Activated T-cell treated with anti-CD3 and anti-CD28 coated beads, Interleukin-2, amount 50 U/mL, for 72 hours (primary cell): ENCODE data around the gene CILP. TPM values are rescaled to one million over a fixed set of nuclear protein-coding genes. Genes with fewer than 3 reads are reported as not detected.
"Not testable (repeated sequence)": the region's sequence is repeated elsewhere in the genome, so short reads cannot be mapped to it uniquely, and the experiment has no call there.

Experiments
- ATAC-seq, 2 donors: fragments of 150-1000 bp; cut with Tn5 transposase; replicated peaks in 1 of 2; 2 replicates each; pipeline ENCODE4 v1.10.0; 2021; ENCODE audit warnings: moderate library complexity in 2 of 2, mild to moderate bottlenecking in 1 of 2
- DNase-seq, 2 donors: peaks; one replicate each; pipeline ENCODE4 v3.0.0; 2021 to 2022; ENCODE audit warnings: mixed read lengths in 1 of 2
- H3K27ac Mint-ChIP-seq: one replicate; pipeline ENCODE4 v1.8.0; 2022; ENCODE audit warnings: mild to moderate bottlenecking, moderate library complexity, mixed read lengths
- H3K27me3 Mint-ChIP-seq: one replicate; pipeline ENCODE4 v1.8.0; 2022; ENCODE audit warnings: low read depth, mixed read lengths
- H3K36me3 Mint-ChIP-seq, 2 donors: one replicate each; pipeline ENCODE4 v1.8.0; 2022; ENCODE audit warnings: mixed read lengths in 2 of 2, mild to moderate bottlenecking in 1 of 2; ENCODE audit not compliant: insufficient read depth in 2 of 2
- H3K4me1 Mint-ChIP-seq: one replicate; pipeline ENCODE4 v1.8.0; 2022; ENCODE audit warnings: low read depth, mixed read lengths
- H3K4me3 Mint-ChIP-seq, 2 donors: one replicate each; pipeline ENCODE4 v1.8.0; 2022; ENCODE audit warnings: mild to moderate bottlenecking in 2 of 2, mixed read lengths in 2 of 2, moderate library complexity in 2 of 2
- H3K9me3 Mint-ChIP-seq, 2 donors: one replicate each; pipeline ENCODE4 v1.8.0; 2022; ENCODE audit warnings: mixed read lengths in 2 of 2
- total RNA-seq, 2 donors: library from RNA; stranded (reverse); gene quantifications; one replicate each; pipeline ENCODE4 v1.2.3, GENCODE V29; 2022

The CILP gene
- total RNA-seq, 2 donors from 2014 or later, result 0.05 TPM; not detected in 1

DNA sequence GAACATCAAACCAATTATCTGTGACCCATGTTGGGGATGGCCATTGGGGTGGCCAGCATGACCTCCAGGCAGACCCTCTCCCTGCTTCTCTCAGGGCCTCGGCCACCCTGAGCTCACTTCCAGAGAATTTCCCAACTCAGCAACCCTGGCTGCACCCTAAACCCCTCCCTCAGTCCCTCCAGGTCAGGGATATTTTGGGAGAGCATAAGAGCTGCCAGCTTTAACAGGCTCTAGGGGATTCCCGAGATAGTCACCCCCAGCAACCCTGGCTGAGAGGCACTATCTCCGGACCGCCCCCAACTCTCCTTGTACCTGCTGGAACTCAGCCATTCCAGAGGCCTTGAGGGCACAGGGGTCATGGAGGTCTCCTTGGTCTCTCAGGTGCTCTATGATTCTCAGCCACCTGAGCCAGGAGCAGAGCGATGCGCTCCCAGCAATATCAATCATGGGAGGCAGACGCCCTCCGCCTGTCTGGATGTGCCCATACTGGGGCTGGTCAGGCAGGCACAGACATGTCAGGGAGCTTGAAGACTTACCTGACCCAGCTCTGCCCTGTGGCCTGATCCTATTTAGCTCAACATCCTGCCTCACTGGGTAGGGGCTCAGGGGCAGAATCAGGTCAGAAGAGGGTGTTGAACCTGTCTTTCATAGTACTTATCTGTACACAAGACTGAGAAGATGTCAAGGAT, 34.9 kb upstream of the CILP start:
- Mint-ChIP-seq H3K4me1 (peaks cover 20% of the 10 kb centered on the region), H3K27me3 (no peaks in the 10 kb centered on the region), H3K9me3 (no peaks in the 10 kb centered on the region), H3K36me3 (no peaks in the 10 kb centered on the region), H3K27ac (no peak overlapping the region), H3K4me3 (no peak overlapping the region)
- ATAC-seq (no peak), DNase-seq (no peak)

DNA sequence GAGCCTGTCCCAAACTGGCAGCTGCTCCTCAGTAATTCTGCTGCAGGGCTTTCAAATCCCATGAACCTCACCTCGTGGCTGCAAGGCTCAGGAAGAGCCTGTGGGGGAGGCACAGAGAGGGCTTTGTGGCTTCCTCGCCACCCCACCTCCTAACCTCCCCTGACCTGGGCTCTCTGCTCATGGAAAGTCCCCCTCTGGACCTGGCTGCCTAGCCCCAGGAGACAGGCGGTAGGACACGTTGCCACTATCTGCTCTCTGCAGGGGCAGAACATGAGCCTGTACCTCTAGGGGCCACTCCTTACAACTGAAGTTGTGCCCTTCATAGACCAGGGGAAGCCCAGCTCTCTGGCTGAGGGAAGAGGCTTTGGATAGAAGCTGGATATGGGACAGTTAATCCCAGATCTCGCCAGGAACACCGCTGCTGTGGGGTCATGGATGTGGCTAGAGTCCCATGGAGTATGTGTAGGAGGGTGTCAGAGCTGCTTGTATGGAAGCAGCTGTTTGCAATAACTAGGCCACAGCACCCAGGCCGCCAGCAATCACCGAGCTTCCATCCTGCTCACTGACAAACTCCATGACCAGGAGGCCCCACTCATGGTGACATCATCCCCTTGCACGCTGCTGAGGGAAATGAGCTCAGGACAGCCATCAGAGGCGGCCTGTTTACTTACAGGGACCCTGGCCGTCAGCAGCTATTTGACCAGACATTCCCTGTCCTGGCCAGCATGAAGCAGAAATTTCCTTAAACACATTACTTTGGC, 34.0 kb upstream of the CILP start:
- no peak overlapping the region for H3K4me3 Mint-ChIP-seq
- H3K9me3 Mint-ChIP-seq, result no peaks in the 10 kb centered on the region
- H3K36me3 Mint-ChIP-seq, result no peaks in the 10 kb centered on the region
- no peak overlapping the region for H3K27ac Mint-ChIP-seq
- H3K27me3 Mint-ChIP-seq, result no peaks in the 10 kb centered on the region
- DNase-seq (no peak), ATAC-seq (no peak)
- peaks cover 14% of the 10 kb centered on the region for H3K4me1 Mint-ChIP-seq

DNA sequence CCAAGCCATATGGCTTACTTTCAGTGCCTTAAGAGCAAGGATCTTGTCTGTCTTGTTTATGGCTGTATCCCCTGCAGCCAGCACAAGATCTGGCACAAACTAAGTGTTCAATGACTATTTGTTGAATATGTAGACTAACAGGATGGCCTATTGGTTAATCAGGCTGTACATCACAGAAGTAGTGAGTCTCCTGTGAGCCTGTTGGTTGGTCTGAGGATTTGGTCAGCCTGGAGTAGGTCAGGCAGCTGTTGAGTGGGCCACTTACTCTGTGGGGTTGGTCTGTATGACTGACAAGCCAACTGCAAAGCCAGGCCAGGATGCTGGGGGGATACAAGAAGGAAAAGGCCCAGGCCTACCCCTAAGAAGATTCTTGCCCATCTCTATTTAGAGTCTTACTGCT, 33.4 kb upstream of the CILP start:
- H3K9me3 Mint-ChIP-seq, result no peaks in the 10 kb centered on the region
- H3K36me3 Mint-ChIP-seq, result no peaks in the 10 kb centered on the region
- peaks cover 8% of the 10 kb centered on the region for H3K4me1 Mint-ChIP-seq
- no peak for DNase-seq
- no peaks in the 10 kb centered on the region for H3K27me3 Mint-ChIP-seq
- H3K4me3 Mint-ChIP-seq, result no peak overlapping the region
- ATAC-seq, result no peak
- H3K27ac Mint-ChIP-seq, result no peak overlapping the region

DNA sequence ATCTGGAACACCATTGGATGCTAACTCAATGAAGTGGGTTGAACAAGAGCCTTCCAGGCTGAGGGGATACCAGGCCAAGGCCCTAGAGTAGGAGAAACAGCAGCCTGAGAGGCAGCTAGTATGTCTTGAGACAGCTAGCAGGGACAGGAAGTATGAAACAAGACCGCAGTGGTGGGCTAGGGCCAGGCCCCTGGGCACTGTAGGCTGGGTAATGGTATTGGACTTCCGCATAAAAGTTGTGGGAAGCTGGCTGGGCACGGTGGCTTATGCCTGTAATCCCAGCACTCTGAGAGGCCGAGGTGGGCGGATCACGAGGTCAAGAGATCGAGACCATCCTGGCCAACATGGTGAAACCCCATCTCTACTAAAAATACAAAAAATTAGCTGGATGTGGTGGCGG, 25.2 kb upstream of the CILP start:
- not testable (repeated sequence) for DNase-seq, H3K4me3 Mint-ChIP-seq, H3K9me3 Mint-ChIP-seq, H3K36me3 Mint-ChIP-seq, H3K27ac Mint-ChIP-seq, H3K27me3 Mint-ChIP-seq, H3K4me1 Mint-ChIP-seq, ATAC-seq

DNA sequence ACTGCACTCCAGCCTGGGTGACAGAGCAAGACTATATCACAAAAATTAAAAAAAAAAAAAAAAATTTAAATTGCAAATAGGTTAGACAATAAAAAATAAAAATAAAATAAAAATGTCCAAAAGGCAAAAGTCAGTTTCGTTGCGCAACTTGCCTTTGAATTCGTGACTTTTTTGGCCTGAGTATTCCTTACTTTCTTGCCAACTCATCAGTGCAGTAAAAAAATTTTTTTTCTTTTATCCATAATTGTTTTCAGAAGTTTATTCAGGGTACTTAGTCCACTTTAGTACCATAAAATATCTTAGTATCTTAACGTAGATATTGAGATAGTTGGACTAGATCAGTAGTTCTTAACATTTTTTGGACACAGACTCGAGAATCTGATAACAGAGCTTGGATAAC, 22.4 kb upstream of the CILP start:
- DNase-seq, result no peak
- no peak for ATAC-seq
- Mint-ChIP-seq H3K27me3 (no peaks in the 10 kb centered on the region), H3K27ac (no peak overlapping the region), H3K4me3 (no peak overlapping the region), H3K9me3 (peaks cover 2% of the 10 kb centered on the region in 2 donors), H3K4me1 (peaks cover 5% of the 10 kb centered on the region), H3K36me3 (no peaks in the 10 kb centered on the region)

DNA sequence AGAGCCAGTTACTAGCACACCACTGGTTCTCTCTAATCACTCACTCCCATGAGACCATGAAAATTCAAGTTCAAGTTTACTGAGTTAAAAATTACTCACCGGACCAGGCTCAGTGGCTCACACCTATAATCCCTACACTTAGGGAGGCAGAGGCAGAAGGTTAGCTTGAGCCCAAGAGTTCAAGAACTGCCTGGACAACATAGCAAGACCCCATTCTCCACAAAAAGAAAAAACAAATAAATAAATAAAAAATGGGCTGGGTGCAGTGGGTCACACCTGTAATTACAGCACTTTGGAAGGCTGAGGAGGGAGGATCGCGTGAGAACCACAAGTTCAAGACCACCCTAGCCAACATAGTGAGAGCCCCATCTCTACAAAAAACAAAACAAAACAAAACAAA, 21.2 kb upstream of the CILP start:
- Mint-ChIP-seq H3K36me3 (no peaks in the 10 kb centered on the region), H3K9me3 (peaks cover 2% of the 10 kb centered on the region in 2 donors), H3K4me1 (peaks cover 5% of the 10 kb centered on the region), H3K4me3 (no peak overlapping the region), H3K27me3 (no peaks in the 10 kb centered on the region), H3K27ac (no peak overlapping the region)
- DNase-seq, result no peak
- no peak for ATAC-seq

DNA sequence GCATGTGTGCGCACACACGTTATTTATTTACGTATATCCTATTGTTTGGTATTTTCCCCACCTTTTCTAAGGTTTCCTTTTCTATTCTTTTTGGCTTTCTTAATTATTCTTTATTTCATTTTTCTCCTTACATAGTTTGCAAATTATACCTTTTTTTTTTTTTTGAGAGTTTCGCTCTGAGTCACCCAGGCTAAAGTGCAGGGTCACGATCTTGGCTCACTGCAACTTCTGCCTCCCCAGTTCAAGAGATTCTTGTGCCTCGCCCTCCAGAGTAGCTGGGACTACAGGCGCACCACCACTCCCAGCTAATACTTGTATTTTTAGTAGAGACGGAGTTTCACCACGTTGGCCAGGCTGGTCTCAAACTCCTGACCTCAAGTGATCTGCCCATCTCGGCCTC, 20.0 kb upstream of the CILP start:
- no peaks in the 10 kb centered on the region for H3K9me3 Mint-ChIP-seq
- no peaks in the 10 kb centered on the region for H3K36me3 Mint-ChIP-seq
- DNase-seq (no peak), ATAC-seq (no peak)
- H3K27me3 Mint-ChIP-seq, result no peaks in the 10 kb centered on the region
- H3K4me1 Mint-ChIP-seq, result peaks cover 5% of the 10 kb centered on the region
- no peak overlapping the region for H3K4me3 Mint-ChIP-seq
- H3K27ac Mint-ChIP-seq, result no peak overlapping the region

DNA sequence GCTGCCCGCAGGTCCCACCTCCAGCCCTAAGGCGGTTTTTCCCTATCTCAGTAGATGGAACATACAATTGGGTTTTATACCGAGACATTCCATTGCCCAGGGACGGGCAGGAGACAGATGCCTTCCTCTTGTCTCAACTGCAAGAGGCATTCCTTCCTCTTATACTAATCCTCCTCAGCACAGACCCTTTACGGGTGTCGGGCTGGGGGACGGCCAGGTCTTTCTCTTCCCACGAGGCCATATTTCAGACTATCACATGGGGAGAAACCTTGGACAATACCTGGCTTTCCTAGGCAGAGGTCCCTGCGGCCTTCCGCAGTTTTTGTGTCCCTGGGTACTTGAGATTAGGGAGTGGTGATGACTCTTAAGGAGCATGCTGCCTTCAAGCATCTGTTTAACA, 15.6 kb upstream of the CILP start:
- not testable (repeated sequence) for DNase-seq, H3K4me1 Mint-ChIP-seq, ATAC-seq, H3K9me3 Mint-ChIP-seq, H3K27ac Mint-ChIP-seq, H3K4me3 Mint-ChIP-seq, H3K36me3 Mint-ChIP-seq, H3K27me3 Mint-ChIP-seq

DNA sequence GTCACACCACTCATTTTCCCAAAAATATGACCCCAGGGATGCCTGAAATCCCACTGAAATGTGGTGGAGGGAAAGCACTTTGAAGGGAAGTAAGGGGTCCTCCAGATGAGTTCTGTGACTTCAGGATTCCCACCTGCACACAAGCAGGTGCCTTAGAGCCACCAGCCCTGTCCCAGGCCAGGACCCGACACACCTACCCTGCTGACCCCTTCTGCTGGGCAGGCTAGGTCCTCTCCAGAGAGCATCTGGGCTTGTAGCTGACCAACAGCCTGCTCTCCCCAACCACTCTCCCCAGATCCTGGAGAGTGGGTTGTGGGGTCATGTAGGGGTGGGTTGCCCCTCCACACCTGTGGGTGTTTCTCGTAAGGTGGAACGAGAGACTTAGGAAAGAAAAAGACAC, 14.9 kb upstream of the CILP start:
- H3K36me3 Mint-ChIP-seq, result no peaks in the 10 kb centered on the region
- no peaks in the 10 kb centered on the region for H3K9me3 Mint-ChIP-seq
- no peaks in the 10 kb centered on the region for H3K27me3 Mint-ChIP-seq
- H3K4me1 Mint-ChIP-seq, result peaks cover under 1% of the 10 kb centered on the region
- ATAC-seq (no peak), DNase-seq (no peak)
- no peak overlapping the region for H3K4me3 Mint-ChIP-seq
- no peak overlapping the region for H3K27ac Mint-ChIP-seq

DNA sequence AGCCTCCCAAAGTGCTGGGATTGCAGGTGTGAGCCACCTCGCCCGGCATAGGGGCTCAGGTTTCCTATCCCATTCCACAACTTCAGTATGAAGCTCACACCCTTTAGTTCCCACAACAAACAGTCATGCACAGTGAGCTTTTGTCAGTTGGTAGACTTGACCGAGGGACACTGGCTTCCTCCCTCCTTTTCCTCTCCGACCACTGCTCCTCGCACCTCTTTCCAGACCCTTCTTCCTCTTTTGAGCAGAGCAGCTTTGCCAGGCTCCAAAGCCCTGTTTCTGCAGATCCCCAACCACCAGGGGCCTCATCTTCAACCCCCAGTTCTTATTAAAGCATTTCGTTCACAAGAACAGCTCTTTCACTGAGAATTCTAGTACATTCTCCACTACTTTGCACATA, 12.7 kb upstream of the CILP start:
- H3K4me1 Mint-ChIP-seq, result peaks cover 7% of the 10 kb centered on the region
- ATAC-seq, result no peak
- no peak overlapping the region for H3K4me3 Mint-ChIP-seq
- DNase-seq, result no peak
- no peaks in the 10 kb centered on the region for H3K9me3 Mint-ChIP-seq
- no peaks in the 10 kb centered on the region for H3K36me3 Mint-ChIP-seq
- no peak overlapping the region for H3K27ac Mint-ChIP-seq
- H3K27me3 Mint-ChIP-seq, result no peaks in the 10 kb centered on the region

DNA sequence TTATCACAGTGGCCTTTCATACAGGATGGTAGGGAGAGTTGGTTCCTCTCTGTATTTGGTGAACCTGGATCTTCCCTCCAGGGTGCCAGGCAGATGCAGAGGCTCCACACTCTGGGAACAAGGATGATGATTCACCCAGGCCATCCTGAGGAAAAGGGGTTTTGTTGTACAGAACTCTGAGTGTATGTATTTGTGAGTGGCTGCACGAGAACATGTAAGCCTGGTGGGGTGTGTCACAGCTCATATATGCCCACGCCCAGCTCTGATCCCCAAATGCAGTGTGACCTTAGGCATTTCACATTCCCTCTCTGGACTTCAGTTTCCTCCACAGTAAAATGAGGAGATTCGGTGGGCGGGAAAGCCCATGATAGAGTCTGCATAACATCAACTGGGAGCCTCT, 11.6 kb upstream of the CILP start:
- no peaks in the 10 kb centered on the region for H3K9me3 Mint-ChIP-seq
- no peak for ATAC-seq

DNA sequence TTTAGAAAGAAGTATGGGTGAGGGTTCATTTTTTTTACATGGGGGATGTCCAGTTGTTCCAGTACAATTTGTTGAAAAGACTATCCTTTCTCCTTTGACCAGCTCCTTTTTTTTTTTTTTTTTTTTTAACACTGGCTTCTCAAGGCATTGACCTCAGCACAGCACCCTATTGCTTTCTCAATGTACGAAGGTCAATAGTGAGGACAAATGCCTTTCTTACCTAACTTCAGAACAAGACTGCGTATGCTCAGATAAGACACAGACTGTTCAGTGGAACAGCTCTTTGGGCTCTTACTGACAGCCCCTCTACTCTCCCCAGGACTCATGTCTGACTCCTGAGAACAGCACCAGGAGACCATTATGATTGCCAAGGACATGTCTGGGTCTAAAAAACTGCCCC, 10.4 kb upstream of the CILP start:
- Mint-ChIP-seq H3K4me1 (peaks cover 21% of the 10 kb centered on the region), H3K4me3 (no peak overlapping the region), H3K9me3 (no peaks in the 10 kb centered on the region), H3K27me3 (no peaks in the 10 kb centered on the region), H3K36me3 (no peaks in the 10 kb centered on the region), H3K27ac (no peak overlapping the region)
- ATAC-seq (no peak), DNase-seq (no peak)

More for the DNA sequence above, 11.6 kb upstream of the CILP start:
- Mint-ChIP-seq H3K4me1 (peaks cover 15% of the 10 kb centered on the region), H3K36me3 (no peaks in the 10 kb centered on the region), H3K4me3 (no peak overlapping the region), H3K27me3 (no peaks in the 10 kb centered on the region), H3K27ac (no peak overlapping the region)
- DNase-seq, result no peak

DNA sequence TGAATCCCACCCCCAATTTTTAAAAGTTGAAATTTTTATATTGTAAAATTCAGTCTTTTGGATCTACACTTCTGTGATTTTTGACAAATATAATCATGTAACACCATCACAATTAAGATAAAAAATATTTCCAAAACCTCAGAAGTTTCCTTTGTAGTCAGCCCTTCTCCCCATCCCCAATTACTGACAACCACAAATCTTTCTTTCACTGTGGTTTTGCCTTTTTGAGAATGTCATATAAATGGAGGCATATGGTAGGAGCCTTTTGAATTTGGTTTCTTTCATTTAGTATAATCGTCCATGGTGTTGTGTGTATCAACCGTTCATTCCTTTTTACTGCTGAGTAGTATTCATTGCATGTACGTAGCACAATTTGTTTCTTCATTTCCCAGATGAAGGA, 7.9 kb upstream of the CILP start:
- no peak for DNase-seq
- ATAC-seq, result no peak
- no peak overlapping the region for H3K4me3 Mint-ChIP-seq

More for the DNA sequence above, 7.9 kb upstream of the CILP start:
- peaks cover 21% of the 10 kb centered on the region for H3K4me1 Mint-ChIP-seq
- no peaks in the 10 kb centered on the region for H3K27me3 Mint-ChIP-seq
- no peaks in the 10 kb centered on the region for H3K9me3 Mint-ChIP-seq
- H3K36me3 Mint-ChIP-seq, result no peaks in the 10 kb centered on the region
- no peak overlapping the region for H3K27ac Mint-ChIP-seq
